Activated effector memory CD4-positive, alpha-beta T cell treated with anti-CD3 and anti-CD28 coated beads, Interleukin-2, amount 50 U/mL, for 16 hours (primary cell): Measurements from ENCODE around the gene PAX7.

Experiments
- DNase-seq: peaks from one replicate; pipeline ENCODE4 v3.0.0-alpha.2; 2020

Gene PAX7

GRCh38 chr1:18768086-18768485, 137.4 kb downstream of the PAX7 start:
- DNase-seq = no peak

- DNase-seq = no peak
Measured at GRCh38 chr1:18769140-18769539, 138.5 kb downstream of the PAX7 start.

- DNase-seq = no peak
Measured at GRCh38 chr1:18770799-18771198, 140.2 kb downstream of the PAX7 start.

- DNase-seq = no peak
Measured at GRCh38 chr1:18773753-18774152, 143.1 kb downstream of the PAX7 start.

- DNase-seq = no peak
Measured at GRCh38 chr1:18775341-18775740, 144.7 kb downstream of the PAX7 start.

- no peak for DNase-seq
Measured at GRCh38 chr1:18776777-18777176, 146.1 kb downstream of the PAX7 start.

GRCh38 chr1:18778437-18778836, 147.8 kb downstream of the PAX7 start:
- DNase-seq = no peak

- no peak for DNase-seq
Measured at GRCh38 chr1:18781031-18781430, 150.4 kb downstream of the PAX7 start.

- DNase-seq = no peak
Measured at GRCh38 chr1:18783705-18784481, 153.2 kb downstream of the PAX7 start.

GRCh38 chr1:18784482-18784831, 153.8 kb downstream of the PAX7 start:
- DNase-seq = no peak

- DNase-seq = no peak
Measured at GRCh38 chr1:18786149-18786548, 155.5 kb downstream of the PAX7 start.

GRCh38 chr1:18787825-18788385, 157.3 kb downstream of the PAX7 start:
- no peak for DNase-seq

- DNase-seq = no peak
Measured at GRCh38 chr1:18789246-18789645, 158.6 kb downstream of the PAX7 start.

- no peak for DNase-seq
Measured at GRCh38 chr1:18792747-18793146, 162.1 kb downstream of the PAX7 start.

- DNase-seq = no peak
Measured at GRCh38 chr1:18793164-18793563, 162.5 kb downstream of the PAX7 start.

- no peak for DNase-seq
Measured at GRCh38 chr1:18794051-18794450, 163.4 kb downstream of the PAX7 start.

GRCh38 chr1:18794561-18794960, 163.9 kb downstream of the PAX7 start:
- DNase-seq = no peak

- DNase-seq = no peak
Measured at GRCh38 chr1:18795002-18795689, 164.5 kb downstream of the PAX7 start.

GRCh38 chr1:18796950-18797349, 166.3 kb downstream of the PAX7 start:
- no peak for DNase-seq
